Adipose tissue (tissue), 3 donors: ENCODE data around the gene MPPED2. TPM values are rescaled to one million over a fixed set of nuclear protein-coding genes. Genes with fewer than 3 reads are reported as not detected.
"Not testable (repeated sequence)": the region's sequence is repeated elsewhere in the genome, so short reads cannot be mapped to it uniquely, and the experiment has no call there.

Experiments
- H3K27ac ChIP-seq: one replicate; pipeline ENCODE4 v1.5.1; 2013; ENCODE audit warnings: low read depth, low read length
- WGBS, 3 donors: extraction: QIAGEN DNeasy Blood & Tissue Kit; methylation state at CpG; one replicate each; pipeline ENCODE4 v1.1.7; 2013; 5-methylcytosine and 5-hydroxymethylcytosine counted together
- polyA plus RNA-seq, 3 donors: library from polyadenylated mRNA; stranded (reverse); fragments of 200-250 nt; gene quantifications; one replicate each; pipeline ENCODE4 v1.2.3, GENCODE V29; 2013
- donor health status: healthy with polysubstance abuse.
- donor health status: Bipolar disorder and iron deficiency.
- donor health status: healthy.

The MPPED2 gene
- polyA plus RNA-seq, 3 donors, result 0.51 to 1.9 (median 0.86) TPM

GRCh38 chr11:30581675-30582074 is 4.5 kb downstream of the MPPED2 start:
- no peak overlapping the region for H3K27ac ChIP-seq
- 83 to 93% (median 91%) methylated on average over 3 of the region's 3 CpGs for WGBS, 3 donors

GRCh38 chr11:30580573-30580972 is 5.6 kb downstream of the MPPED2 start:
- 68 to 95% (median 95%) methylated on average over 4 of the region's 4 CpGs for WGBS, 3 donors
- H3K27ac ChIP-seq, result no peak overlapping the region

GRCh38 chr11:30579415-30580175 is 6.6 kb downstream of the MPPED2 start:
- no peak overlapping the region for H3K27ac ChIP-seq
- 74 to 89% (median 80%) methylated on average over 3 of the region's 3 CpGs for WGBS, 3 donors

- 85 to 95% (median 90%) methylated on average over 1 of the region's 1 CpG for WGBS, 3 donors
- H3K27ac ChIP-seq, result no peak overlapping the region
These were observed 7.7 kb downstream of the MPPED2 start for GRCh38 chr11:30578406-30578805.

DNA sequence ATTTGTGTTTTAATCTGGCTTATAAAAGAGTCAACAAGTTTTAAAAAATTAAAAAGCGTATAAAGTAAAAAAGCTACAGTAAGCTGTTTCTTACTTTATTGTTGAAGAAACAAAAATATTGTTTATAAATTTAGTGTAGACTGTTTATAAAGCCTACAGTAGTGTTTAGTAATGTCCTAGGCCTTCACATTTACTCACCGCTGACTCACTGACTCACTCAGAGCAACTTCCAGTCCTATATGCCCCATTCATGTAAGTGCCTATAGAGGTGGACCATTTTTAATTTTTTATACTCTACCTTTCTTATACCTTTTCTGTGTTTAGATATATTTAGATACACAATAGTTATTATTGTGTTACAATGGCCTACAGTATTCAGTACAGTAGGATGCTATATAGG is 12.2 kb downstream of the MPPED2 start:
- 97 to 100% (median 99%) methylated on average over 2 of the region's 2 CpGs for WGBS, 3 donors
- H3K27ac ChIP-seq, result no peak overlapping the region

- 42 to 74% (median 70%) methylated on average over 8 of the region's 8 CpGs for WGBS, 3 donors
- no peak overlapping the region for H3K27ac ChIP-seq
These were observed 17.2 kb downstream of the MPPED2 start for GRCh38 chr11:30568931-30569330.

DNA sequence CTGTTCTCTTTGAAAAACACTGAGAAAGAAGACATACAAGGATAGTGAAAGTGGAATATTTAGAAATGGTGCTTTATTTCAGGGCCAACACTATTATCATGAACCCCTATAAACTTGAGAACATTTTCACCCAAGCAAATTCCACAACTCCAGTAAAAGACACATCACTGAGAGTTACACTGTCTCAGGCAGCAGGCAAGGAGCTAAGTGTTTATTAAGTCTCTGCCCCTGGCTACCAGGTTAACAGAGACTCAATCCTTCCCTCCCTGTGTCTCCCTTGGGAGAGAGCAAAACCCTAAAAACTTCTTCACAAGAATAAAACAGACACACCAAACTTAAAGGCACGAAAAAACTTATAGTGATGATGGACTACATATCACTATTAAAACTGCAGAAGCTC is 18.5 kb downstream of the MPPED2 start:
- WGBS, 3 donors, result 84 to 93% (median 86%) methylated on average over 1 of the region's 1 CpG

DNA sequence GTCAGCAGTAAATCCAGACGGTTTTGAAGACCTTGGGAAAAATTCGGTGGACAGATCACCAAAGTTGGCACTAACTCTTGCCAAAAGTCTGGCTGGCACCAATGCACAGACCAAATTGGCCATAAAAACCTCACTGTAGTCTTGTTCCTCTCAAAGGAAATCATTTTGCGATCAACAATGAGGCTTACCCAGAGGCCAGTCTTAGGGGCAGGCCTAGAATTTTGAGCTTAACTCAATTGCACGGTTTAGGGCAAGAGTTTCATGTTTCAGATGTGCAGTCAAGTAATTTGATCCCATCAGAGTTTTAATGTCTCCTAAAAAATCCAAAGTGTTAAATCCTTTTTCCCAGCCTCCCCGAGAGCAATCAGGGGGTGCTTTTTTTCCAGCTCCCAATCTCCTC is 19.0 kb downstream of the MPPED2 start:
- 65 to 74% (median 74%) methylated on average over 5 of the region's 5 CpGs for WGBS, 3 donors
- no peak overlapping the region for H3K27ac ChIP-seq

More for the DNA sequence above, 18.5 kb downstream of the MPPED2 start:
- no peak overlapping the region for H3K27ac ChIP-seq

DNA sequence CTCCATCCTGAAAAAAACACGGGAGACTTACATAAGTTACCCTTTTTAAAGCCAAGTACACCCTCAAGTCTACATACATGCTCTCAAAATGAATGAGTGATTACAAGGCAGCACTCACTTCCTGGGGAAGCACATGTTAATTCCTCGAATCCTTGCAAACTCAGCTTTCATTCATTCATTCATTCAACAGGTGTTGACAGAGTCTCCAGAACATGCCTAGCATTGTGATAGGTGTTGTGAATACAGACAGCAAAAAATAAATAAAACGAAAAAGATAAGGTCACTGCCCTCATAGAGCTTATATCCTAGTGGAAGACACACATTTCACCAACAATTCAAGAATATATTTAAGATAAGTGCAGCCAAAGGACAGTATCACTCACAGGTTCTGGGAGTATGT is 19.7 kb downstream of the MPPED2 start:
- WGBS, 3 donors, result 67 to 83% (median 82%) methylated on average over 3 of the region's 3 CpGs
- H3K27ac ChIP-seq, result no peak overlapping the region

- H3K27ac ChIP-seq, result no peak overlapping the region
- 42 to 69% (median 48%) methylated on average over 10 of the region's 10 CpGs for WGBS, 3 donors
These were observed 21.1 kb downstream of the MPPED2 start for GRCh38 chr11:30565027-30565426.

- WGBS, 3 donors, result 71 to 77% (median 72%) methylated on average over 1 of the region's 1 CpG
- H3K27ac ChIP-seq, result no peak overlapping the region
These were observed 24.3 kb downstream of the MPPED2 start for GRCh38 chr11:30561691-30562415.

DNA sequence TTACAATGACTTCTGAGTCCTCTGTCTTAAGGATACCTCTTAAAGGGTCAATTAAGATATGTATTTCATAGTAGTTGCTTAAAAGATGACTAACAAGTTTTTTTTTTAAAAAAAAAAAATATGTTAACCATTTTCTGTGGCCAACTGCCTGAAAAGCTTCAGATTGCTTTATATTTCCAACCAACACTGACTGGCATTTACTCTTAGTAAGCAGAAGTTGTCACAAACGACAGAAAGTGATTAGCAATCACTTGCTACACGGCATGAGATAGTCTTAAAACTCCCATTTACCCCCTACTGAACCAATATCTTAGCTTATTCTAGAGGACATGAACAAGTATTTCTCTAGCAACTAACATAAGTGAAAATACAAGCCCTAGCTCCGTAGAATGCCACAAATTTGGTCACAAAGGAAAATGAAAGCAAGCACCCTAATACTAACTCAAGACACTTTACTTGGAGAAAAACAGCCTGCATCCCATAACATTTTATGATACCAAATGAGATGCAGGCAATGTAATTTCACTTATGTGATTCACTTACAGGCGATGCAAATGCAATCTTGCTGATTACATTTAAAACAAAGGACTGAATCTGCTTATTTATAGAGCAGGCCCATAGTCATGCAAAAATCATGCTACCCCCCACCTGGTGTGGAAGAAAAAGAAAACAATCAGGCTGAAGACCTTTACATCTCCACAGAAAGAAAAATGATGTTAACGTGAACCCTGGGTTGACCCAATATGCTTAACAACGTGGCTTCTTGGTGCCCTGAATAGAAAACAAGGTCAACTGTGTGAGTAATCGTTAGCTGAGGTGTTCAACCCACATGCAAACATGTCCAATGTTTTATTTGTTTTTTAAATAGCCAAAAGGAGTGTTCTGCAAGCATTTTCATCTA is 25.7 kb downstream of the MPPED2 start:
- H3K27ac ChIP-seq, result no peak overlapping the region
- 33 to 60% (median 58%) methylated on average over 7 of the region's 7 CpGs for WGBS, 3 donors

DNA sequence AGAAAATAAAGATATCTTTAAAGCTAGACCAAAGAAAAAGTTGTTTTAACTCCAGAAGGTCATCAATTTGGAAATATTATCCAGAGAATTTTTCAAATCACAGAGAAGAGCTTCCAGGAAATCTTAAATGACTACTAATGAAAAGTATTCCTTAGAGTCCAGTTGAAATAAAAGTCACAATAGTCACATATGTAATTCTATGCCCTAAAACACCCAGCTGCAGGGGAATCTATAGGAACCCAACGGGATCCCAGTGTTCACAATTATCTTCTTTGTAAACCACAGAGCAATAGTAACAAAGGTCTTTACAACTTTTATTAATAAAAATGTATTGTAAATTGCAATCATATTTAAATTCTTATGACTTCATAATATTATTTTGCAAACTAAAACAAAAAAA is 27.1 kb downstream of the MPPED2 start:
- no peak overlapping the region for H3K27ac ChIP-seq
- 87 to 91% (median 90%) methylated on average over 1 of the region's 1 CpG for WGBS, 3 donors

- 86 to 90% (median 90%) methylated on average over 6 of the region's 6 CpGs for WGBS, 3 donors
- not testable (repeated sequence) for H3K27ac ChIP-seq
These were observed 31.6 kb downstream of the MPPED2 start for GRCh38 chr11:30554587-30554986.

GRCh38 chr11:30553521-30554110 is 32.5 kb downstream of the MPPED2 start:
- WGBS, 3 donors, result 46 to 55% (median 52%) methylated on average over 3 of the region's 3 CpGs

DNA sequence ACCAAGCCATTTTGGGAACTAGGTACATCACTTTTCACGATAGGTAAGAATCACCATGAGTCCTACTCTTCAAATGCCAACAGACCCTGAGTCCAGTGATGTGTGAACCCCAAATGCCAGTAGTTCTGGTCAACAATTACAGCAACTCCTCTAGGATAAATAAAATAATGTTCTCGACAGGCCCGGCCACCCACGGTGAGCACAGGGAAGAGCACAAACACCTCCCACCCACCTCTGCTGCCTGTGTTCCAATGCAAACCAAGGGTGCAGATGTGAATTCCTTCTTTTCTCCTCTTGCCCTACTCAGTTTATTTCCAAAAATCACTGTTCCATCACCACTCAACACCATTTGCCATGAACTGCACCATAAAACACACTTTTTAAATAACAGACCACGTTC is 33.3 kb downstream of the MPPED2 start:
- H3K27ac ChIP-seq, result no peak overlapping the region
- 91 to 95% (median 93%) methylated on average over 5 of the region's 5 CpGs for WGBS, 3 donors

More at GRCh38 chr11:30553521-30554110, 32.5 kb downstream of the MPPED2 start:
- H3K27ac ChIP-seq, result no peak overlapping the region

GRCh38 chr11:30550022-30550542 is 36.1 kb downstream of the MPPED2 start:
- WGBS, 3 donors, result 66 to 91% (median 88%) methylated on average over 4 of the region's 4 CpGs
- no peak overlapping the region for H3K27ac ChIP-seq

DNA sequence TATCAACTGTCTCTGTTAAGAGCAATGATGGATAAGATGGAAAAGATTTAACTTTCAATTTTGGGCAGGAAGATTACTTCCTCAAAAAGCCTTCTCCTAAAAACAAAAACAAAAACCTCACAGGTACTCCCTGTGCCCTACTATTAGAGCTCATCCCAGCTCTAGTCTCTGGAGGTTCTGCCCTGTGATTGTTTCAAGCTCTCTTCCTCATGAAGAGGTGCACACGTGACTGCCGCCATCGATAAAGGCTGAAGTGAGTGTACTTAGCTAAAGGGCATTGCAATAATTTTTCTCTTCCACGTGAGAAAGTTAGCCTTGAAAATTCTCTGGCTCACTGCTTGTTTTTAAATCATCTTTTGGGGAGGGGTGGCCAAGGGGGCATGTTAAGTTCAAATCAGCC is 36.6 kb downstream of the MPPED2 start:
- WGBS, 3 donors, result 40 to 64% (median 64%) methylated on average over 4 of the region's 4 CpGs
- no peak overlapping the region for H3K27ac ChIP-seq
